GM19035 (cell line): ENCODE measurements around the gene TCEANC2.
A peak's percentile ranks its signal among the peaks of the same experiment; 100 is the strongest.
"Not testable (repeated sequence)": the region's sequence is repeated elsewhere in the genome, so short reads cannot be mapped to it uniquely, and the experiment has no call there.

Experiments used
- ATAC-seq: cut with Tn5 transposase; IDR thresholded peaks from one replicate; pipeline ENCODE4 v1.9.1; 2021; ENCODE audit not compliant: unreplicated experiment

Gene TCEANC2

DNA sequence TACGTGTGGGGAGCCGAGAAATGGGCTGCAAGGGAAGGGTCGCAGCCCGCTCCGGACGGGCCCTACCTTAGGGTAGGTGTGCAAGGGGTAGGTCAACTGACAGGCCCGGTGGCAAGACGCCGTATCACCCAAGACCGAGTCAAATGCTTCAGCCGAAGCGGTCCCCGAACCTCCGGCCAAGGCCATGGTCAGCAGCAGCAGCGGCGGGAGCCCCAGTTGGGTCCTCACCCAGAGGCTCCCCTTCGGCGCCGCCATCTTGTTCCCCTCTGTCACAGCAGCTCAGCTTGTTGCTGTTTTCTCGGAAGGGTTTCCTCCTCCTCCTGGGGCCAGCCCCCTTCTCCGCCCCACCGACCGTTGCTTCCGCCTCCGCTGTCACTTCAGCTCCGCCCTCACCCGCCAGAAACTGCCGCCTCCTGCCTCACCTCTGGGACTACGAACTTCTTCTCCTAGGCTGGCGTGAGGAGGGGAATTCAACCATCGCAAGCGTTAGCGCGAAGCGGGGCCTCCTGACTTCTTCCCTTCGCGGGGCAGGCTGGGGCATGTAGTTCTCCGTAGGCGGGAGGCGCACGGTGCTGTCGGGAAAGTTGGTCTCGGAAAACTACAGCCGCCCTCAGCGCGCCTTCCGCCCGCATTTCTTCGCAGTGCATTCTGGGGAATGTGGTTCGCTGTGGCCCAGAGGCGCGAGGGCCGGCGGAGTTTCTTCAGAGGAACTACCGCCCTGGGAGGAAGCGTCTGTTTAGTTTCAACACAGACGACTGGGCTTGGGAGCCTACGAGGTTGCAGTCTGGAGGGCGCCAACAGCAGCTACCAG, at the start of gene TCEANC2, which contains the start of gene TMEM59:
TSS of gene TCEANC2 (plus strand) at position 675 of the 811 bp plus-strand sequence. CDS start 815 bp downstream, outside the sequence.
TSS of gene TMEM59 (minus strand) at position 271 of the 811 bp plus-strand sequence. CDS start at position 255, 16 bp downstream.
- peak; percentile 92 for ATAC-seq

DNA sequence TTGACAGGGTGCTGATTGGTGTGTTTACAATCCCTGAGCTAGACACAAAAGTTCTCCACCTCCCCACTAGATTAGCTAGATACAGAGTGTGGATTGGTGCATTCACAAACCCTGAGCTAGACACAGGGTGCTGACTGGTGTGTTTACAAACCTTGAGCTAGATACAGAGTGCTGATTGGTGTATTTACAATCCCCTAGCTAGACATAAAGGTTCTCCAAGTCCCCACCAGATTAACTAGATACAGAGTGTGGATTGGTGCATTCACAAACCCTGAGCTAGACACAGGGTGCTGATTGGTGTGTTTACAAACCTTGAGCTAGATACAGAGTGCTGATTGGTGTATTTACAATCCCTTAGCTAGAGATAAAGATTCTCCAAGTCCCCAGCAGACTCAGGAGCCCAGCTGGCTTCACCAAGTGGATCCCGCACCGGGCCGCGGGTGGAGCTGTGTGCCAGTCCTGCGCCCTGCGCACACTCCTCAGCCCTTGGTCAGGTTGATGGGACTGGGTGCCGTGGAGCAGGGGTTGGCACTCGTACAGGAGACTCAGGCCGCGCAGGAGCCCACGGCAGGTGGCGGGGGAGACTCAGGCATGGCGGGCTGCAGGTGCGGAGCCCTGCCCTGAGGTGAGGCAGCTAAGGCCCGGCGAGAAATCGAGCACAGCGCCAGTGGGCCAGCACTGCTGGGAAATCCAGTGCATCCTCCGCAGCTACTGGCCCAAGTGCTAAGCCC, 49.5 kb upstream of the TCEANC2 start:
- not testable (repeated sequence) for ATAC-seq

DNA sequence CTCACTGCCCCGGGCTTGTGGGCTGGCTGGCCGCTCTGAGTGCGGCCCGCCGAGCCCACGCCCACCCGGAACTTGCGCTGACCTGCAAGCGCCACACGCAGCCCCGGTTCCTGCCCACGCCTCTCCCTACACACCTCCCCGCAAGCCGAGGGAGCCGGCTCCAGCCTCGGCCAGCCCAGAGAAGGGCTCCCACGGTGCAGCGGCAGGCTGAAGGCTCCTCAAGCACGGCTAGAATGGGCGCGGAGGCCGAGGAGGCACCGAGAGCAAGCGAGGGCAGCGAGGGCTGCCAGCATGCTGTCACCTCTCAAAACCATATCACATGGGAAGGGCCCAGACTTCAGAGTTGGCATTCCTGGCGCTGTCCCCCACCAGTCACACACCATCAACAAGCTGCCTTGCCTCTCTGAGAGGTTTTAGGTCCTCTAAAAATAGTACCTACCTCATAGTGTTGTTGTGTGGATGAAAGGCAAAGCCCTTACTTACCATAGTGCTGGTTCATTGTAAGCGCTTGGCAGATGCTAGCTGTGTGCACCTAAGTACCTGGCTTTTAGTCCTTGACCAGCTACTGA, 48.8 kb upstream of the TCEANC2 start:
- no peak for ATAC-seq

DNA sequence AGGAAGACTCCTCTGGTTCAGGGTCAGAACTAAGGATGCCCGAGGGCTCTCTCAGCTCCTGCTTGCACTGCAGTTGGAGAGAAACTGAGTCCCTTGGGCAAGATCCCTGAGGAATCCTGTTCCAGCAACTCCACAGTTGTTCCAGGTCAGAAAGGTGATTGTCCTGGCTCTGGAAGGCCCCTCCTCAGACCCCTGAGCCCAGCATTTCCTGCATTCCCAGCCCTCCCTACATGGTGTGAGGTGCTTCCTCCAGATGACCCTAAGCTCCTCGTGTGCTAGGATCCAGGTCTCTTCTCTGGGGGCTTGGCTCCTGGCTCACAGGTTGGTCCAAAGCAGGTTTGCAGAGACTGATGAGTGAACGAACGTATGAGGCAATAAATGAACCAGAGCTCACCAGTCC, 46.9 kb upstream of the TCEANC2 start:
- ATAC-seq = no peak

DNA sequence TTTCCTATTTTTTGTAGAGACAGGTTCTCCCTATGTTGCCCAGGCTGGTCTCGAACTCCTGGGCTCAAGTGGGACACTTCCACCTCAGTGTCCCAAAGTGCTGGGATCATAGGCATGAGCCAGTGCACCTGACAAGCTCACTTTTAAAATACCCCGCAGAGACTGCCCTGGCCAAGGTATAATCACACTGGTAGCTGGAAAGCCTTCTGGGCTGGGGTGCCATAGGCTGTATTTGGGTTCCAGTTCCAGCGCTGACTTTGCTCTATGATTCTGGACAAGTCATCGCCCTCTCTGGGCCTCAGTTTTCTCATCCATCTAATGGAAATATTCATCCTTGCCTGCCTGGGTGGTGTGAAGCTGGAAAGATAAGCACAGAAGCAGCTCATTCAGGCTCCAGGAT, 45.8 kb upstream of the TCEANC2 start:
- no peak for ATAC-seq

DNA sequence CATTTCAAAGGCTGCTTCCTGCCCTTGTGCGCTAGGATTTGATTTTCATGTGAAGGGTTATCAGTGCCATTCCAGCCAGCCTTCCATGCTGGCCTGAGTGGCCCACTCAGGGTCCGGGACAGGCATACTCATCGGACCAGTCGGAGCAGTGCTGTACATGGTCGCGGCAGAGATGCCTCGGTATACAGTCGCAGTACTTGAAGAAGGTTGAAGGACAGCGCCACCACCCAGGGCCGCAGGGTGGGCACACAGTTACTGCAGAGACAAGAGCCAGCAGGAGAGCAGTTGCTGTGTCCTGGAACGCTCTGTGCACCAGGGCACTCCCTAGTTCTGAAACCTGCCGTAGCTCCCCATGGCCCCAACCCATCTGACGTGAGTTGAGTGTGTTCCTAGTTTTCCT, 44.5 kb upstream of the TCEANC2 start:
- ATAC-seq = no peak

DNA sequence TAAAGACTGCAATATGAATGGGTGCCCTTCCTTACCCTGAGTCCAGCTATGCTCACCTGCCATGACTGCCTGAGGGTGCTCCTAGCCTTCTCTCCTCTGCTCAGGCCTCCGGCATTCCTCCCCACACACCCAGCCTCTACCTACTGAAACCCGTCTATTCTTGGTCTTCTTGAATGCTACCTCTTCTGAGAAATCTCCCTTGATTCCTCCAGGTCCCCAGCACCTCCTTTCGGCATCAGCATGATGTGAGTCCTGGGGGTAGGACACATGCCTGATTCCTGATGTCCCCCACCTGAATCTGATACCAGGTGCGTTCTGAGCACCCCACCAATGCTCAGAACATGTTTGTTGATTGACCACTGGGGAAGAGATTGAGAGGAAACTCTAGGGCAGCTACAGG, 44.0 kb upstream of the TCEANC2 start:
- ATAC-seq = no peak

DNA sequence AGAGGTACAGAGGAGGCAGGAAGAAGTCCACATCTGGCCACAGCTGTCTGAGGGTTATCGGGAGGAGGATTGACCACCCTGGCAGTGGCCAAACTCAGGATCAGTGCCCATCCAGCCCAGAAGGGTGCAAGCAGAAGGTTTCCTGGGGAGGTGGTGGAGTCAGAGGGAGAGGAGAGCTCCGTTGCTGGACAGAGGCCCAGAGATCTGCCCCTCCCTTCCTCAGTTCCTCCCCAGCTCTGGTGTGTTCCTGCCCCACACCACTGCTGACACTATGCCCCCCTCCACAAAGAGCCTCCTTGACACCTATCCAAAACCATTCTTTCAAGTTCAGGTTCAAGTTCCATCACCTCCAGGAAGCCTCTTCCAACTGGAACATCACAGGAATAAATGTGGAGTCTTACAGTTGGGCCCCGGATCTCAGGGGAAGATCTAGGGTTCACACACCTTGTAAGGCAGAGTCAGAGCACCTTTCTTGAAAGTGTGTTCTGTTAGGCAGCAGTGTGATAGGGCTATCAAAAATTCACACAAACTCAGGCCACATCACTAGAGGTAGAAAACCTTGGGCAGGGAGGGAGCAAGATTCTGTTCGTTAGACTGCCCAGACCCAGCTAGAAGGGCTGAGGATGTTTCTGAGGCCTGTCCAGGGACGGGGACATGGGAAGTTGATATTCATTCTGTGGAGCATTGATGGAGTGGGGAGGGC, 42.8 kb upstream of the TCEANC2 start:
- ATAC-seq = no peak

DNA sequence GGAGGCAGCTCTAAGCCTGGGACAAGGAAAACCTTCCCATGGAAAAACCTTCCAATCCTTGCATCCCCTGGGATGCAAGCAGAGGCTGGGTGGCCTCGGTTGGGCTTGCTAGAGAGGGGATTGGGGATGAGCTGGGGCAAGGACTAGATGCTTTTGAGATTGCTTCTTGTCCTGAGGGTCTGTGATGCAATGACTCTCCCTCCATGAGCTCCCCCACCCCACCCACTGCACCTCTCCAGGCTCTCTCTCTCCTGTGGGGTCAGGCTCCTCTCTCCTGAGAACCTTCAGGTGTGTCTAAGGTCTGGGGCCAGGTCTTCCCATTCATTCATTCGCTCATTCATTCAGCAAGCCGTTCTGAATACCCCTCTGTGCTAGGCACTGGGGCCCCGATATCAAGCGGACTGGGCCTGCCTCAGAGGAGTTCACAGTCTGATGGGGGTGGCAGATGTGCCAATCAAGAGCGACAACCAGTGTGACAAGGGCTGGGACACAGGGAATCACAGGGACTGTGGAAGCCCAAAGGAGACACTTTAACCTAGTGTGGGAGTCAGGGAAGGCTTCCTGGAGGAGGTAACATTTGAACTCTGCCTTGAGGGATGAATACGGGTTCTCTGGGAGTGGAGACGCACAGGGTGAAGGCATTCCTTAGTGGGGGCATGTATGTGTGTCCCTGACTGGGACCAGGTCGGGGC, 41.9 kb upstream of the TCEANC2 start:
- no peak for ATAC-seq

DNA sequence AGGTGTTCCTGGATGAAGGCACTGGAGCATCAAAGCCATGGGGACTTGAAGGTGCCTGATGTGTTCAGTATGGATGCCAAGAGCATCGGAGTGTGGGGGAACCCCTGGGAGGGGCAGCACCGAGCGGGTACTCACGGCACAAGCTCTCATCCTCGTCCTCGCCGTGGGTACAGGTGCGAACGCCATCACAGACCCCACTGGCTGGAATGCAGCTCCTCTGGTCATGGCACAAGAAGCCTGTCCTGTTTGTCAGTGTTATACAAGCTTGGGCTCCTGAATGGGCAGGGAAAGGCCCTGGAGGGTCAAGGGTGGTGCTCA, 41.4 kb upstream of the TCEANC2 start:
- ATAC-seq = no peak

DNA sequence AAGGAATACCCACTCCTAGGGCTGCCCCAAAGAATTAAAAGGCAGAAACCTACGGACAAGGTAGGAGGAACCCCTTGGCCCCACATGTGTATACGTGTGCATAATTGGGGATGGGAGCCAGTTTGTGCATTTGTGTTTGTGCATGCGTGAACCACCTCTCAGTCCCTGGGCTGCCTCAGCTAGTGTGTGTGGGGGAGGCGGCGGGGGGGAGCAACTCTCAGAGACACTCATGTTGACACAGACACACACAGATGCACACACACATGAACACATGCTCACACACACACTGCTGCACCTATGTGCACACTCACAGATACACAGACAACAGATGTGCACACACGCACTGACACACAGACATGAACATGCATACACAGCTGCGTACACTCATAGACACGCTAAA, 40.5 kb upstream of the TCEANC2 start:
- no peak for ATAC-seq

DNA sequence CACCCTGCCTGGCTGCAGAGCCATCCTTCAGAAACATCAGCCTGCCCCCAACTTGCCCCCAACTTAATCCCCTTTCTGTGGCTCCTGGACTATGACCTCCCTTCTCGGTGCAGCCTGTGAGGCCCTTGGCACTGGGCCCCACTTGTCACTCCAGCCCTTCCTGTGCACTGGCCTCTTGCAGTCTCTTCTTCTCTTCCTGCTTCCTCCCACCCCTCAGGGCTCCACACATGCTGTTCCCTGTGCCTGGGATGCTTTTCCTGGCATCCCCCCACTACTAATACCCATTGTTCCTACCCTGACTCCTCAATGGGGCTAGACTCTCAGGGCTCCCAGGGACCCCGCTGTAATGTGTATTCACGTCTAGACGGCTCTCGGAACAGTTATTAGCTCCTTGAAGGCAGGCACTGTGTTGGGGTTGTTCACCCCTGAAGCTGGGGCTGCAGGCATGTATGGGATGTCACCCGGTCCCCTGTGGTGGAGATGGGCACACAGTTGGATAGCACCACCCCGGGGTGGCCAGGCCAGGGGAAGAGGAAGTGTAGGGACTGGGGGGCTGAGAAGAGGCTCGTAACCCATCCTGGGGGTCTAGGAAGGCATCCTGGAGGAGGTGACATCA, 39.9 kb upstream of the TCEANC2 start:
- ATAC-seq = no peak

DNA sequence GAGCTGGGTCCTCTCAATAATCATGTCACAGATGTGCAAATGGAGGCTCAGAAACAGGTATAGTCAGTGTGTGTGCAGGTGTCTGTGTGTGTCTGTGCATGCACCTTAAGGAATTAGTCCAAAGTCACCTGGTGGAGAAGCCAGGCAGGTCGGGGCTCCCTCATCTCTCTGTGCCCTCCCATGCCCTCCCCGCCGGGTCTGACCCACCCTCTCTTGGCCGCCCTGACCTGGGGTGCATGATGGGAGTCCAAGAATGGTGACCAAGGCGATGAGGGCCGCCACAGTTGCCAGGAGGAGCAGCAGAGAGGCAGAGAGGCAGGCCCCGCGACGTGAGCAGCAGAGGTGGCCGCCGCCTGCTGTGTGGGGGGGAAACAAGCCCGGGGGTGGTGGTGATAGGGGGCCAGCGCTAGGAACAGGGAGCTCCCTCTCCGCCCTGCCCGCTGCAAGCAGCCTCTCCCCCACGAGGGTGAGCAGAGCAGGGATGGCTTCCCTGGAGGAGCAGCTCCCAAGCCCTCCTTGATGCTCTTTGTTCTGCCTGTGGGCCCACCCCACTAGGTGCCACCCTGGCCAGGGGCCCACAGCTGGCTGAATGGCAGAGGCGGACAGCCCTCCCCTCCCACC, 39.3 kb upstream of the TCEANC2 start:
- ATAC-seq = no peak

DNA sequence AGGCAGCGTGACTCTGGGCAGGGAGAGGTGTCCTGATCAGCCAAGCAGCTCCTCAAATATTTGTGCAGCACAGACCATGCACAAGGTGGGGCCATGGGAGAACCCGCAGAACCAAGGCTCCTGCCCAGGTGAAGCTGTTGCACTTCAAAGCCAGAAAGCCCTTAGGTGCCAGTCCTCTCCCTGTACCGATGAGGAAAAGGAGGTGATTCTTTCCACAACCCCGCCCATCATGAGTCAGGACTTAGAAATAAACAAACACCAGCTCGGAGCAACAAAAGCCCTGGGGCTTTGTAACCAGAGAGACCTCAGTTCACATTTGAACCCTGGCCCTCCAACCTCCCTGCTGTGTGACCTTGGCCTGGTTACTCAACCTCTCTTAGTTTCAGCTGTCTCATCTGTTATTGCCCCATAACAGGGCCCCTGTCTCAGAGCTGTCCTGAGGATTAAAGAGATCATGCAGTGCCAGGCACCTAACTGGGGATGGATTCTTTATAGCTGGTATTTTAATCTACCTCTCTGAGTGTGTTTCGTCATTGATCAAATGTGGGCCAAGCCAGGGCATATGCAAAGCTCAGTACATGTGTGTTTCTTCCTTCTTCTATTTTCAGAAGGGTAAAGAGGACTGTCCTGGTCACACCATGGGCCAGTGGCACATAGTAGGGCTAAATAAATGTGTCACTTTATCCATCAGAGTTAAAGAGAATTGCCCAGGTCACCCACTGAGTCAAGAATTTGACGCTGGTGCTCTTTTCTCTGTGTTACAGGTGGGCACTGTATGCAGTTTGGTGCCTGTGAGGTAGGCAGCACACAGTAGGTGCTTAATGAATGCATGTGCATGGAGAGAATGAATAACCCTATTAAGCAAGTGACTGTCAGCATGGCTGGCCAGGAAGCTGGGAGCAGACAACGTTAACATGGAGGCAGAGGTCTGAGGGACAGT, 36.8 kb upstream of the TCEANC2 start:
- ATAC-seq = no peak

DNA sequence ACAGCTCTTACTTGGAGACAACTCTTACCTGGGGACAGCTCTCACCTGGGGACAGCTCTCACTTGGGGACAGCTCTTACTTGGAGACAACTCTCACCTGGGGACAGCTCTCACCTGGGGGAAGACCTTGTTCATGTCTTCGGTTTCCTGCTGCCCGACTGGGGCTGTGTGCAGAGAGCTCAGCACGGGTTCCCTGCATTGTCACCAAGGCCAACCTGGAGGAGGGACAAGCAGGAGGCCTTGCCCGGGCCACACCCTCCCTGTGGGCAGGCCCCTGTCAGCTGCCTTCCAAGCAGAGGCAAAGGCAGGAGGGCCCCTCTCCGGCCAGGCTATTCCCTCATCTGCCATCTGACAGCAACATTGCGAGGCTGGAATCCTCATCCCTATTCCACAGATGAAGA, 35.4 kb upstream of the TCEANC2 start, which contains the start of gene LDLRAD1:
TSS of gene LDLRAD1 (minus strand) at position 208 of the 400 bp plus-strand sequence. CDS start at position 134, 74 bp downstream.
- no peak for ATAC-seq

DNA sequence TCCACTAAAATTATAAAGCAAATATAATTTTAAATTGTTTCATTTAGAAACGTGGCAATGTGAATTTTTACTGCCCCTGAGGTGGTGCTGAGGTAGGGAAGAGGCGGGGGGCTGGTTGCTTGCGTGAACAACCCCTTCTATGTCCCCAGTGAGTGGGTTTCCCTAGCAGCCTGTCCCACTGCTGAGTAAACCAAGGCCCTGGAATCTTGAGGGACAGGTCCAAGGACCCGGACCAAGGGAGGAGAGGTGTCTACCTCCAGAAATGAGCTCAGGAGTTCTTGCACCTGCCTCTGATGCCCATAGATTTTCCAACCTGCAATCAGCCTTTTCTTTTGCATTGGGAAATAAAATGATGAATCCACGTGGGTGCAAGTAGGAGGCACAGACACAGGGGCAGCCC, 34.8 kb upstream of the TCEANC2 start:
- ATAC-seq = no peak

DNA sequence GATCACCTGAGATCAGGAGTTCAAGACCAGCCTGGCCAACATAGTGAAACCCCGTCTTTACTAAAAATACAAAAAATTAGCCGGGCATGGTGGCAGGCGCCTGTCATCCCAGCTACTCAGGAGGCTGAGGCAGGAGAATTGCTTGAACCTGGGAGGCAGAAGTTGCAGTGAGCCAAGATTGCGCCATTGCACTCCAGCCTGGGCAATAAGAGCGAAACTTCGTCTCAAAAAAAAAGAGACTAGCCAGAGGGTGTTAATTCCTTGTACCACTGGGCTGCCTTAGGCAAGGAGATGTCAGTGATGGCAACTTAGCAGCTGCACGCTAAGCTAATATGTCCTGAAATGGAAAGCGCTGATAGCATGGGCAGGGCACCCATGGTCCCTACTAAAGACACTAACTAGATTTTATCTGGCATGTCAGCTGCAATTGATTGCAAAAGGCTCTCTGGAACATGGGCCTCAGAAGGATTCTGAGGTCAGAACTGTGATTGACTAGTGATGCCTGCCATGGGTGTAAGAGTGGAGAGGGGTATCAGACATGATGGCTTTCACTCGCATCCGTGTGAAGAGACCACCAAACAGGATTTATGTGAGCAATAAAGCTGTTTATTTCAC, 33.7 kb upstream of the TCEANC2 start:
- not testable (repeated sequence) for ATAC-seq

DNA sequence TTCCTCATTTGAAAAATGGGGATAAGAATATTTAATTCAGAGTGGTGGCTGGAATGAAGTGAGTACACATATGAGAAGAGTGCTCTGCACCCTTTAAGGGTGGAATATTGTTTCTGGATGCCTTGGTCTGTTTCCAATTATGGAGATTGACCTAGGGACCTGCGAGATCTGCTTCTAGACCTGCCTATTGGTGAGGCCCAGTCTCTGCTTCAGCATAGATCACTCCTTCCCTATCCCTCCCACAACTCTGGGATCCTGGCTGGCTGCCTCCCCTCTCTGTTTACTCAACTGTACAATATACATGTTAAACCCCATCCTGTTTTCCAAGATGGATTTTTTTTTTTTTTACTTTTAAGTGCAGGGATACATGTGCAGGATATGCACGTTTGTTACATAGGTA, 29.1 kb upstream of the TCEANC2 start:
- no peak for ATAC-seq
